CMK (cell line): ENCODE results near the gene TPM4.
"Not testable (repeated sequence)": the region's sequence is repeated elsewhere in the genome, so short reads cannot be mapped to it uniquely, and the experiment has no call there.

Source experiments
- DNase-seq: peaks from one replicate; pipeline ENCODE4 v3.0.0-alpha.2; 2010; ENCODE audit warnings: low read depth

The TPM4 gene

GRCh38 chr19:16073988-16074387, 2.3 kb upstream of the TPM4 start:
- DNase-seq, result no peak

GRCh38 chr19:16074488-16075365, 1.6 kb upstream of the TPM4 start:
- no peak for DNase-seq

GRCh38 chr19:16075430-16076153, 703 bp upstream of the TPM4 start:
- DNase-seq, result no peak

- no peak for DNase-seq
Observed at GRCh38 chr19:16076958-16077611, 790 bp downstream of the TPM4 start.

GRCh38 chr19:16077984-16078758, 1.9 kb downstream of the TPM4 start:
- DNase-seq, result no peak

GRCh38 chr19:16078759-16079707, 2.7 kb downstream of the TPM4 start:
- peak; percentile 82 for DNase-seq

- no peak for DNase-seq
Observed at GRCh38 chr19:16084067-16084685, 7.9 kb downstream of the TPM4 start.

- no peak for DNase-seq
Observed at GRCh38 chr19:16085115-16085514, 8.8 kb downstream of the TPM4 start.

- DNase-seq, result not testable (repeated sequence)
Observed at GRCh38 chr19:16087404-16087803, 11.1 kb downstream of the TPM4 start.

GRCh38 chr19:16087940-16088339, 11.6 kb downstream of the TPM4 start:
- no peak for DNase-seq

- no peak for DNase-seq
Observed at GRCh38 chr19:16088351-16089009, 12.2 kb downstream of the TPM4 start.

- no peak for DNase-seq
Observed at GRCh38 chr19:16089010-16089846, 12.9 kb downstream of the TPM4 start.

- no peak for DNase-seq
Observed at GRCh38 chr19:16091546-16092475, 15.5 kb downstream of the TPM4 start.

GRCh38 chr19:16094360-16095070, 18.2 kb downstream of the TPM4 start:
- DNase-seq, result no peak

- DNase-seq, result no peak
Observed at GRCh38 chr19:16095071-16095571, 18.8 kb downstream of the TPM4 start.

- no peak for DNase-seq
Observed at GRCh38 chr19:16096280-16096855, 20.1 kb downstream of the TPM4 start.

- DNase-seq, result no peak
Observed at GRCh38 chr19:16098416-16098768, 22.1 kb downstream of the TPM4 start.
